Thyroid gland (tissue), 4 donors: ENCODE results near the gene EML1. TPM values are rescaled to one million over a fixed set of nuclear protein-coding genes. Genes with fewer than 3 reads are reported as not detected.

ENCODE experiments used
- DNase-seq, 2 donors: peaks; one replicate each; pipeline ENCODE4 v3.0.0-alpha.2; 2019
- H3K27ac ChIP-seq, 3 donors: fragments of 200-600 bp; sonication (generic); 1 replicate in 2 of 3; 2 replicates in 1 of 3; pipeline ENCODE4 v1.5.1; 2016 to 2019; ENCODE audit warnings: mild to moderate bottlenecking in 1 of 3, moderate library complexity in 1 of 3
- H3K27me3 ChIP-seq: fragments of 200-600 bp; sonication (generic); one replicate; pipeline ENCODE4 v1.5.1; 2019
- H3K36me3 ChIP-seq, 2 donors: fragments of 200-600 bp; sonication (generic); one replicate each; pipeline ENCODE4 v1.5.1; 2016 to 2019
- H3K4me1 ChIP-seq, 2 donors: fragments of 200-600 bp; sonication (generic); one replicate each; pipeline ENCODE4 v1.5.1; 2017 to 2019
- H3K4me3 ChIP-seq, 3 donors: fragments of 200-600 bp; sonication (generic); replicated peaks in 1 of 3; 1 replicate in 2 of 3; 2 replicates in 1 of 3; pipeline ENCODE4 v1.5.1; 2016; ENCODE audit warnings: mild to moderate bottlenecking in 1 of 3
- H3K9me3 ChIP-seq: fragments of 200-600 bp; sonication (generic); one replicate; pipeline ENCODE4 v1.5.1; 2017
- CTCF ChIP-seq, 6 experiments: fragments of 200-600 bp in 3 of 6; fragments of 450-650 bp in 3 of 6; sonication (generic) in 3 of 6; IDR thresholded peaks; one replicate each; pipeline ENCODE4 v1.5.1; 2016 to 2019; ENCODE audit warnings: antibody characterized with exemption in 6 of 6, mild to moderate bottlenecking in 2 of 6, inconsistent platforms in 1 of 6, moderate library complexity in 1 of 6
- POLR2A ChIP-seq, 2 donors: fragments of 450-650 bp; IDR thresholded peaks; one replicate each; pipeline ENCODE4 v1.6.1; 2017; ENCODE audit warnings: antibody characterized with exemption in 2 of 2, mild to moderate bottlenecking in 2 of 2, moderate library complexity in 1 of 2
- WGBS, 2 donors: methylation state at CpG; one replicate each; pipeline ENCODE4 v1.1.5; 2017; 5-methylcytosine and 5-hydroxymethylcytosine counted together
- intact Hi-C: fragments of 100-400 bp; cut with DNase I; formaldehyde crosslinking; loops from one replicate; pipeline ENCODE4 v1.15.1; 2023
- total RNA-seq, 4 donors: library from RNA; depleted of rRNA; stranded (reverse); fragments of >200 nt; gene quantifications; one replicate each; pipeline ENCODE4 v1.2.3, GENCODE V29; 2016

Gene EML1
- total RNA-seq, 4 donors from 2014 or later = 24.2 to 58.7 (median 37.9) TPM

GRCh38 chr14:99824776-99825175 is 31.6 kb downstream of the EML1 start:
- H3K9me3 ChIP-seq = no peaks in the 10 kb centered on the region
- no peak overlapping the region for H3K27ac ChIP-seq
- H3K4me3 ChIP-seq = no peak overlapping the region
- WGBS, 2 donors = 95 to 96% methylated on average over 2 of the region's 2 CpGs
- intact Hi-C loops = no loop called here
- DNase-seq = no peak
- H3K27me3 ChIP-seq = no peaks in the 10 kb centered on the region
- H3K36me3 ChIP-seq = no peaks in the 10 kb centered on the region
- no peak for TF ChIP-seq POLR2A (IDR thresholded peaks at IDR 0.05)
- TF ChIP-seq CTCF (IDR thresholded peaks at IDR 0.05) = no peak
- H3K4me1 ChIP-seq = peaks cover 19 to 29% of the 10 kb centered on the region in 2 donors

GRCh38 chr14:99829450-99829849 is 36.2 kb downstream of the EML1 start:
- no peak for DNase-seq
- H3K36me3 ChIP-seq = no peaks in the 10 kb centered on the region
- H3K27ac ChIP-seq = no peak overlapping the region
- 87 to 89% methylated on average over 2 of the region's 2 CpGs for WGBS, 2 donors
- intact Hi-C loops = no loop called here
- TF ChIP-seq POLR2A (IDR thresholded peaks at IDR 0.05) = no peak
- no peak for TF ChIP-seq CTCF (IDR thresholded peaks at IDR 0.05)
- no peak overlapping the region for H3K4me3 ChIP-seq
- H3K4me1 ChIP-seq = no peaks in the 10 kb centered on the region
- H3K9me3 ChIP-seq = no peaks in the 10 kb centered on the region
- H3K27me3 ChIP-seq = no peaks in the 10 kb centered on the region

- TF ChIP-seq CTCF (IDR thresholded peaks at IDR 0.05) (no peak), POLR2A (IDR thresholded peaks at IDR 0.05) (no peak)
- no peak for DNase-seq
- Histone ChIP-seq H3K27ac (no peak overlapping the region), H3K27me3 (no peaks in the 10 kb centered on the region), H3K4me1 (no peaks in the 10 kb centered on the region), H3K36me3 (no peaks in the 10 kb centered on the region), H3K4me3 (no peak overlapping the region), H3K9me3 (no peaks in the 10 kb centered on the region)
- WGBS, 2 donors = 78 to 88% methylated on average over 5 of the region's 5 CpGs
- intact Hi-C loops = no loop called here
Observed at GRCh38 chr14:99831303-99831702, 38.1 kb downstream of the EML1 start.

GRCh38 chr14:99831903-99832685 is 38.9 kb downstream of the EML1 start:
- Histone ChIP-seq H3K36me3 (no peaks in the 10 kb centered on the region), H3K27me3 (no peaks in the 10 kb centered on the region), H3K4me1 (peaks cover 0 to 7% of the 10 kb centered on the region in 2 donors), H3K27ac (no peak overlapping the region), H3K9me3 (no peaks in the 10 kb centered on the region), H3K4me3 (no peak overlapping the region)
- intact Hi-C loops = no loop called here
- no peak for DNase-seq
- TF ChIP-seq POLR2A (IDR thresholded peaks at IDR 0.05) = no peak
- TF ChIP-seq CTCF (IDR thresholded peaks at IDR 0.05) = no peak
- 90 to 93% methylated on average over 8 of the region's 8 CpGs for WGBS, 2 donors

GRCh38 chr14:99837822-99838221 is 44.6 kb downstream of the EML1 start:
- no peaks in the 10 kb centered on the region for H3K9me3 ChIP-seq
- TF ChIP-seq CTCF (IDR thresholded peaks at IDR 0.05) (no peak), POLR2A (IDR thresholded peaks at IDR 0.05) (no peak)
- no peak overlapping the region for H3K27ac ChIP-seq
- no peak for DNase-seq
- 95% methylated on average over 2 of the region's 2 CpGs for WGBS, 2 donors
- no peaks in the 10 kb centered on the region for H3K27me3 ChIP-seq
- intact Hi-C loops = no loop called here
- peaks cover 30 to 47% of the 10 kb centered on the region in 2 donors for H3K4me1 ChIP-seq
- H3K36me3 ChIP-seq = no peaks in the 10 kb centered on the region
- H3K4me3 ChIP-seq = no peak overlapping the region
